AG09319 (cell line): Measurements from ENCODE around the gene FGD6.

Experiments used
- DNase-seq: peaks from one replicate; pipeline ENCODE4 v3.0.0-alpha.2; 2010; ENCODE audit warnings: low read depth; ENCODE audit errors: extremely low read depth
- CTCF ChIP-seq: IDR thresholded peaks from 2 replicates; pipeline ENCODE4 v1.5.1; 2011; ENCODE audit warnings: low read depth, mild to moderate bottlenecking, inconsistent platforms, low read length, moderate library complexity

FGD6 gene

GRCh38 chr12:95059984-95060383 lies 157.3 kb downstream of the FGD6 start:
- no peak for TF ChIP-seq CTCF
- DNase-seq = no peak

GRCh38 chr12:95057424-95057823 lies 159.8 kb downstream of the FGD6 start:
- no peak for TF ChIP-seq CTCF

GRCh38 chr12:95055057-95055456 lies 162.2 kb downstream of the FGD6 start:
- TF ChIP-seq CTCF = no peak
- DNase-seq = no peak

More at GRCh38 chr12:95057424-95057823, 159.8 kb downstream of the FGD6 start:
- no peak for DNase-seq

DNA sequence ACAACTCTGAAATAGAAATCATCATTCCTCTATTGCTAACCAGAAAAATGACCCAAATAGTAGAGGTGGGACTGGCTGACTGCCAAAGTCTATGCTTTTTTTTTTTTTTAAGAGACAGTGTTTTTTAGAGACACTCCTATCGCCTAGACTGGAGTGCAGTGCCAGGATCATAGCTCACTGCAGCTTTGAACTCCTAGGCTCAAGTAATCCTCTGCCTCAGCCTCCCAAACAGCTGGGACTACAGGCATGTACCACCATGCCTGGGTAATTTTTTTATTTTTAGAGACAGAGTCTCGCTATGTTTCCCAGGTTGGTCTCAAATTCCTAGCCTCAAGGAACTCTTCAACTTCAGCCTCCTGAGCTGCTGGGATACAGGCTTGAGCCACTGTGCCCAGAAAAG lies 163.1 kb downstream of the FGD6 start:
- no peak for DNase-seq

DNA sequence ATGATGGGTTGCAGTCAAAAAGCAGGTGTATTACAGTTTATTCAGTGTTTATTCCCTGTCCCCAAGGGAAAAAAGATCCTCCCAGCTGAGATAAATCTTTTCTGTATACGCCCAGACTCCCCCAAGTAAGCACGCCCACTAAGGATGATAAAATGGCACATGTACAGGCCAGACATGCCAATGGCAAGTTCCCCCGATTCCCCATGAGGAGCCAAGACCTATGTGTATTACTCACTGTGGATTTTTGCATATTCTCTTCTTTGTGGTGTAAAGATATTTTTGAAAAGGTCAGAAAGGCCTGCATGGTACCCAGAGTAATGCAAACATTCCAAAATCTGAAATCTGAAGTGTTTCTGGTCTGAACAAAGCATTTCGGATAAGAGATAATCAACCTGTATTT lies 166.0 kb downstream of the FGD6 start:
- DNase-seq = no peak

More for the DNA sequence above, 163.1 kb downstream of the FGD6 start:
- no peak for TF ChIP-seq CTCF

DNA sequence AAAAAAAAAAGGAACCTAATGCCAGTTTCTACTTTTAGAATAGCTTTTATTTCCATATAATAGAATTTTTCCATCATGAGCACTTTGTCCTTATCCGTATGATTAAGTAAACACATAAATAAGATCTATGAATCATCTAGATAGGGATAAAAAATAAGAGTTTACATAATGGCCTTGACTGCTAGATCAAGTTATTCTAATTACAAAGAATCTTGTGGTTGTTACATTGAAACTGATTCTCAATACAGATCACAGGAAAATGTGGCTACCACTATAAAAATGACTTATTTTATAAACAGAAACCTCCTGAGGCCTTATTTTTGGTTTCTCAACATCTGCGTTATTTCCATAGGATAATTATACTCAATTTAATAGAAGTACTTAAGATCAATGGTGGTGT lies 179.4 kb downstream of the FGD6 start:
- TF ChIP-seq CTCF = no peak
- no peak for DNase-seq

More for the DNA sequence above, 166.0 kb downstream of the FGD6 start:
- no peak for TF ChIP-seq CTCF

DNA sequence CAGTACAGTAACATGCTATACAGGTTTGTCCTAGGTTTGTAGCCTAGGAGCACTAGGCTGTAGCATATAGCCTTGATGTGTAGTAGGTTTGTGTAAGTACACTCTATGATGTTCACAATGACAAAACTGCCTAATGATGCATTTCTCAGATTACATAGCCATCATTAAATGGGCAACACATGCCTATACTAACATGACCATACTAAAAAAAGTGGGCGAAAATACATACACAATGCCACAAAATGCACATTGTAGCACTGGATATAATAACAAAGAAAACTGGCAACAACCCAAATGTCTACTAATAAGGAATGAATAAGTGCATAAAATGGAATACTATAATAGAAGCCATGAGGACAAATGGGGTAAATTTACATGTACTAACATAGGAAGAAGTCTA lies 182.5 kb downstream of the FGD6 start:
- no peak for DNase-seq
- TF ChIP-seq CTCF = no peak
